ENCODE data around the gene ARRB1. TPM values are rescaled to one million over a fixed set of nuclear protein-coding genes. Genes with fewer than 3 reads are reported as not detected.

ARRB1 gene
- total and polyA plus RNA-seq, 9 of the 15 experiments (the other 6 are each of a cell fraction or from before 2014, with no cell fraction given) = 6.6 to 45.4 (median 28.5) TPM

GRCh38 chr11:75313513-75314272, 37.8 kb downstream of the ARRB1 start (continued):
- TF ChIP-seq MCM5 (IDR thresholded peaks at IDR 0.05; ENCODE audit: low read depth) (no peak), POLR2H (tag; IDR thresholded peaks at IDR 0.05; ENCODE audit: low read depth) (no peak), REST (IDR thresholded peaks at IDR 0.05; ENCODE audit: borderline replicate concordance) (peak; percentile 73), REST (CRISPR knock-in tag; IDR thresholded peaks at IDR 0.05; ENCODE audit: low read depth) (no peak), ZNF444 (CRISPR knock-in tag; IDR thresholded peaks at IDR 0.05) (no peak), AFF4 (CRISPR knock-in tag; IDR thresholded peaks at IDR 0.05) (0 out of 2 replicates have a peak, but pooled peaks have one; percentile 35), MXI1 (IDR thresholded peaks at IDR 0.05; ENCODE audit: low read depth, low read length) (no peak), ATF1 (CRISPR knock-in tag; IDR thresholded peaks at IDR 0.05) (no peak), ATF1 (tag; IDR thresholded peaks at IDR 0.05) (peak; percentile 44), BHLHE40 (IDR thresholded peaks at IDR 0.05; ENCODE audit: low read length) (peak; percentile 87), ZNF395 (CRISPR knock-in tag; IDR thresholded peaks at IDR 0.05) (peak; percentile 54; the same call in 1 of the 2 replicates), ARID1B (IDR thresholded peaks at IDR 0.05) (peak; percentile 59), L3MBTL2 (IDR thresholded peaks at IDR 0.05) (0 out of 2 replicates have a peak, but pooled peaks have one; percentile 19)
